ENCODE data around the gene SEZ6L2.
"Not testable (repeated sequence)": the region's sequence is repeated elsewhere in the genome, so short reads cannot be mapped to it uniquely, and the experiment has no call there.

GRCh38 chr16:29869067-29869466, 30.3 kb downstream of the SEZ6L2 start:
- not testable (repeated sequence) for TF ChIP-seq SP1 (IDR thresholded peaks at IDR 0.05); TARDBP (IDR thresholded peaks at IDR 0.05); FOXA1 (IDR thresholded peaks at IDR 0.05); ELF4 (IDR thresholded peaks at IDR 0.05); BHLHE40 (IDR thresholded peaks at IDR 0.05; ENCODE audit: borderline replicate concordance); HDGF (IDR thresholded peaks at IDR 0.05; ENCODE audit: borderline replicate concordance); CTBP1 (IDR thresholded peaks at IDR 0.05; ENCODE audit: borderline replicate concordance); SUZ12 (IDR thresholded peaks at IDR 0.05); L3MBTL2 (conservative IDR thresholded peaks at IDR 0.05); ZNF384 (IDR thresholded peaks at IDR 0.05); FOXK2 (IDR thresholded peaks at IDR 0.05); FOXM1 (IDR thresholded peaks at IDR 0.05; ENCODE audit: borderline replicate concordance); ARNT (IDR thresholded peaks at IDR 0.05); NFRKB (IDR thresholded peaks at IDR 0.05)
